HEK293T (cell line): ENCODE measurements around the gene MBNL3.

ENCODE experiments used
- BHLHE40 ChIP-seq: fragments of 450-650 bp; IDR thresholded peaks from 2 replicates; pipeline ENCODE4 v1.6.1; 2016; ENCODE audit warnings: mild to moderate bottlenecking, moderate library complexity, borderline replicate concordance
- FOXK2 ChIP-seq: fragments of 450-650 bp; IDR thresholded peaks from 2 replicates; pipeline ENCODE4 v1.6.1; 2016; ENCODE audit warnings: mild to moderate bottlenecking
- L3MBTL2 ChIP-seq: fragments of 450-650 bp; conservative IDR thresholded peaks from 2 replicates; pipeline ENCODE4 v1.6.1; 2016; ENCODE audit warnings: mild to moderate bottlenecking
- SP1 ChIP-seq: fragments of 450-650 bp; IDR thresholded peaks from 2 replicates; pipeline ENCODE4 v1.6.1; 2017
- SUZ12 ChIP-seq: fragments of 450-650 bp; IDR thresholded peaks from 2 replicates; pipeline ENCODE4 v1.6.1; 2016; ENCODE audit warnings: mild to moderate bottlenecking
- TARDBP ChIP-seq: fragments of 450-650 bp; IDR thresholded peaks from 2 replicates; pipeline ENCODE4 v1.6.1; 2016
- ZNF384 ChIP-seq: fragments of 450-650 bp; IDR thresholded peaks from 2 replicates; pipeline ENCODE4 v1.6.1; 2016

GRCh38 chrX:132470179-132470578, 18.7 kb downstream of the MBNL3 start:
- no peak for TF ChIP-seq SP1
- no peak for TF ChIP-seq BHLHE40
- TF ChIP-seq TARDBP: no peak
- TF ChIP-seq L3MBTL2: no peak
- no peak for TF ChIP-seq ZNF384
- no peak for TF ChIP-seq FOXK2
- TF ChIP-seq SUZ12: no peak
